OCI-LY3 (cell line): ENCODE results near the gene LSM14B.

Source experiments
- H2AFZ ChIP-seq: fragments of 200-600, 300-600 bp; shearing (Covaris generic); 2 replicates; pipeline ENCODE4 v1.6.0; 2014; ENCODE audit warnings: antibody characterized with exemption, low read depth, low read length
- H3K27ac ChIP-seq: fragments of 200-600, 300-600 bp; sonication (generic); 2 replicates; pipeline ENCODE4 v1.5.1; 2014; ENCODE audit warnings: mild to moderate bottlenecking, low read length, moderate library complexity, mixed read lengths
- H3K27me3 ChIP-seq: fragments of 200-600, 300-600 bp; sonication (generic); 2 replicates; pipeline ENCODE4 v1.6.1; 2014; ENCODE audit warnings: low read depth, low read length, mixed read lengths
- H3K36me3 ChIP-seq: fragments of 200-600, 300-600 bp; sonication (generic); replicated peaks from 2 replicates; pipeline ENCODE3; 2014; ENCODE audit warnings: low read depth, low read length, mixed read lengths
- H3K4me1 ChIP-seq: fragments of 300-600, 200-600 bp; sonication (generic); 2 replicates; pipeline ENCODE4 v1.6.1; 2014; ENCODE audit warnings: low read length, mixed read lengths
- H3K4me2 ChIP-seq: fragments of 200-600, 300-600 bp; sonication (generic); 2 replicates; pipeline ENCODE4 v1.6.1; 2014; ENCODE audit warnings: low read length, mixed read lengths
- H3K4me3 ChIP-seq: fragments of 300-600, 200-600 bp; sonication (generic); 2 replicates; pipeline ENCODE4 v1.5.1; 2014; ENCODE audit warnings: antibody characterized with exemption, mild to moderate bottlenecking, low read length, moderate library complexity
- H3K79me2 ChIP-seq: fragments of 300-600, 200-600 bp; shearing (Covaris generic); 2 replicates; pipeline ENCODE4 v1.6.1; 2014; ENCODE audit warnings: mild to moderate bottlenecking, low read length, mixed read lengths
- H3K9ac ChIP-seq: fragments of 300-600, 200-600 bp; shearing (Covaris generic); 2 replicates; pipeline ENCODE4 v1.6.0; 2014; ENCODE audit warnings: mild to moderate bottlenecking, low read length, moderate library complexity
- H3K9me3 ChIP-seq: fragments of 200-600, 300-600 bp; shearing (Covaris generic); 2 replicates; pipeline ENCODE4 v1.6.1; 2014; ENCODE audit warnings: low read length, mixed read lengths; ENCODE audit not compliant: insufficient read depth
- H4K20me1 ChIP-seq: fragments of 200-600, 300-600 bp; sonication (generic); 2 replicates; pipeline ENCODE4 v1.6.1; 2016; ENCODE audit warnings: low read length, mixed read lengths; ENCODE audit not compliant: insufficient read depth
- EZH2phosphoT487 ChIP-seq: fragments of 200-600 bp; shearing (Covaris generic); IDR thresholded peaks from 2 replicates; pipeline ENCODE4 v1.6.1; 2018; ENCODE audit warnings: antibody characterized with exemption, mixed run types, low read depth
- TF ChIP-seq, protein P1 (sequence below): fragments of 200-600, 300-600 bp; sonication (generic); IDR thresholded peaks from 2 replicates; pipeline ENCODE4 v1.5.1; 2014; ENCODE audit warnings: antibody characterized with exemption, low read length, low read depth

Gene LSM14B

DNA sequence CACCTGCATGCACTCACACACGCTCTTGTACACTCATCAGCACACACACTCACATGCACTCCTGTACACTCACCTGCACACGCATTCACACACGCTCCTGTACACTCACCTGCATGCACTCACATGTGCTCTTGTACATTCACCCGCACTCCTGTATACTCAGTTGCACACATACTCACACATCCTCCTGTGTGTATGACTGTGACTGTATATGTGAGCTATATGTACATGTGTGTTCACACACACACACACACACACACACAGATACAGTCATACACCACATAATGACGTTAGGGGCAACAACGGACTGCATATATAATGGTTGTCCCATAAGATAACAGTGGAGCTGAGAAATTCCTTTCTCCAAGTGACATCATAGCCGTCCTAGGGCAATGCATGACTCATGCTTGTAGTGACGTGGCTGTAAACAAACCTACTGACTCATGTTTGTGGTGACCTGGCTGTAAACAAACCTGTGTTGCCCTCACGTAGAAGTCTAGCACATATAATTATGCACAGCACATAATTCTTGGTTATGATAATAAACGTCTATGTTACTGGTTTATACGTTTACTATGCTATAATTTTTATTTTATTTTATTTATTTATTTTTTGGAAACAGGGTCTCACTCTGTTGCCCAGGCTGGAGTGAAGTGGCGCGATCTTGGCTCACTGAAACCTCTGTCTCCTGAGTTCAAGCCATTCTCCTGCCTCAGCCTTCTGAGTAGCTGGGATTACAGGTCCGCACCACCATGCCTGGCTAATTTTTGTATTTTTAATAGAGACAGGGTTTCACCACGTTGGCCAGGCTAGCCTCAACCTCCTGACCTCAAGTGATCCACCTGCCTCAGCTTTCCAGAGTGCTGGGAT, 33.8 kb upstream of the LSM14B start:
- H3K4me3 ChIP-seq, result no peak overlapping the region

GRCh38 chr20:62089393-62089792, 32.9 kb upstream of the LSM14B start:
- TF ChIP-seq, protein P1, sequence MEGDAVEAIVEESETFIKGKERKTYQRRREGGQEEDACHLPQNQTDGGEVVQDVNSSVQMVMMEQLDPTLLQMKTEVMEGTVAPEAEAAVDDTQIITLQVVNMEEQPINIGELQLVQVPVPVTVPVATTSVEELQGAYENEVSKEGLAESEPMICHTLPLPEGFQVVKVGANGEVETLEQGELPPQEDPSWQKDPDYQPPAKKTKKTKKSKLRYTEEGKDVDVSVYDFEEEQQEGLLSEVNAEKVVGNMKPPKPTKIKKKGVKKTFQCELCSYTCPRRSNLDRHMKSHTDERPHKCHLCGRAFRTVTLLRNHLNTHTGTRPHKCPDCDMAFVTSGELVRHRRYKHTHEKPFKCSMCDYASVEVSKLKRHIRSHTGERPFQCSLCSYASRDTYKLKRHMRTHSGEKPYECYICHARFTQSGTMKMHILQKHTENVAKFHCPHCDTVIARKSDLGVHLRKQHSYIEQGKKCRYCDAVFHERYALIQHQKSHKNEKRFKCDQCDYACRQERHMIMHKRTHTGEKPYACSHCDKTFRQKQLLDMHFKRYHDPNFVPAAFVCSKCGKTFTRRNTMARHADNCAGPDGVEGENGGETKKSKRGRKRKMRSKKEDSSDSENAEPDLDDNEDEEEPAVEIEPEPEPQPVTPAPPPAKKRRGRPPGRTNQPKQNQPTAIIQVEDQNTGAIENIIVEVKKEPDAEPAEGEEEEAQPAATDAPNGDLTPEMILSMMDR, result no peak
- no peak for TF ChIP-seq EZH2phosphoT487
- Histone ChIP-seq H3K4me1 (no peaks in the 10 kb centered on the region), H3K4me3 (no peak overlapping the region), H3K27ac (no peak overlapping the region), H3K27me3 (peaks cover 4% of the 10 kb centered on the region; the same call in 1 of the 2 replicates), H3K36me3 (no peaks in the 10 kb centered on the region), H3K4me2 (no peak overlapping the region), H3K79me2 (no peaks in the 10 kb centered on the region), H2AFZ (no peak overlapping the region), H3K9ac (no peak overlapping the region), H3K9me3 (no peaks in the 10 kb centered on the region), H4K20me1 (no peaks in the 10 kb centered on the region)

More for the DNA sequence above, 33.8 kb upstream of the LSM14B start:
- Histone ChIP-seq H3K4me1 (no peaks in the 10 kb centered on the region), H3K36me3 (no peaks in the 10 kb centered on the region), H3K79me2 (no peaks in the 10 kb centered on the region), H4K20me1 (no peaks in the 10 kb centered on the region), H2AFZ (no peak overlapping the region), H3K27me3 (peaks cover 4% of the 10 kb centered on the region; the same call in 1 of the 2 replicates), H3K27ac (no peak overlapping the region), H3K9me3 (no peaks in the 10 kb centered on the region), H3K9ac (no peak overlapping the region), H3K4me2 (no peak overlapping the region)
- no peak for TF ChIP-seq EZH2phosphoT487
- TF ChIP-seq, protein P1, result no peak

DNA sequence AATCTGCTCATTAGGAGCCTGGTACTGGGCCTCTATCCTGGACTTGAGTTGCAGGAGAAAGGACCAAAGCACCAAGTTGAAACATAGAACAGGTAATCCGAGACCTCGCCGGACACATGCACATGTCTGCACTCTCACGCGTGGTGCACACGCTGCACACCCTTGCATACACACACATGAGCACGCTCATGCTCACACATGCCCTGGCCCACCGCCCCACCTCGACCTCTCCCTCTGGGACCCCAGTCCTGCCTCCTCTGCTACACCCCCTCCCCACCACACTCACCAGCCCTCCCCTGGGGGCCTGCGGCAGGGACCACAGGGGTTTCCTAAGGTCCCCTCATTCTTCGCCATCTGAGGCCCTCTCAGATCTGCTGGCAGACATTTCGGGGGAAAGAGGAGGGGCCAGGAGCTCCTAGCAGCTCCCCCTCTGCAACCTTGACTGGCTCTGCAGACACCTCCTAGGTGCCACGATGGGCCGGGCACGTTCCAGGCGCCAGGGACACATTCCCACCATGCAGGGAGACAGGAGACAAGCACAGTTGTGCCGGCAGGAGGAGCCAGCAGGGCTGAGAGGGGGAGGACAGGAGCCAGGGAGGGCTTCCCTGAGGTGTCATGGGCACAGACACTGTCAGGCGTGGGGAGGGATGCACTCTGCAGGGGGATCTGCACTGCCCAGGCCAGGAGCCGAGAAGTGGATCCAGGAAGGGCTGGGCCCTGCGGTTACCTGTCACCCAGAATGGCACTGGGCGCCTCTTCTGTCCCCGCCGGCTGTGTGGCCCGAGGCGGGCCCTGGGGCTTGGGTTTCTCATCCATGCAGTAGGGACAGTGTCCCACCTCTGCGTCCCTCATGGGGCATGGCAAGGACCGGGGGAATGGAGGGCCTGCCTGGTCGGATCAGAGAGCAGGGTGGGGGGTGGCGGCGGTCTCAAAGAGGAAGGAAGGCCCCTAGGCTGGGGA, 25.6 kb upstream of the LSM14B start:
- H3K9me3 ChIP-seq, result peaks cover 6% of the 10 kb centered on the region
- no peaks in the 10 kb centered on the region for H3K4me1 ChIP-seq
- no peaks in the 10 kb centered on the region for H3K79me2 ChIP-seq
- TF ChIP-seq EZH2phosphoT487, result no peak
- TF ChIP-seq, protein P1, result no peak
- H3K27ac ChIP-seq, result no peak overlapping the region
- no peak overlapping the region for H3K4me2 ChIP-seq
- no peak overlapping the region for H2AFZ ChIP-seq
- no peak overlapping the region for H3K9ac ChIP-seq
- peaks cover 3% of the 10 kb centered on the region; the same call in 1 of the 2 replicates for H3K27me3 ChIP-seq
- H3K4me3 ChIP-seq, result no peak overlapping the region
- H3K36me3 ChIP-seq, result no peaks in the 10 kb centered on the region
- H4K20me1 ChIP-seq, result no peaks in the 10 kb centered on the region

DNA sequence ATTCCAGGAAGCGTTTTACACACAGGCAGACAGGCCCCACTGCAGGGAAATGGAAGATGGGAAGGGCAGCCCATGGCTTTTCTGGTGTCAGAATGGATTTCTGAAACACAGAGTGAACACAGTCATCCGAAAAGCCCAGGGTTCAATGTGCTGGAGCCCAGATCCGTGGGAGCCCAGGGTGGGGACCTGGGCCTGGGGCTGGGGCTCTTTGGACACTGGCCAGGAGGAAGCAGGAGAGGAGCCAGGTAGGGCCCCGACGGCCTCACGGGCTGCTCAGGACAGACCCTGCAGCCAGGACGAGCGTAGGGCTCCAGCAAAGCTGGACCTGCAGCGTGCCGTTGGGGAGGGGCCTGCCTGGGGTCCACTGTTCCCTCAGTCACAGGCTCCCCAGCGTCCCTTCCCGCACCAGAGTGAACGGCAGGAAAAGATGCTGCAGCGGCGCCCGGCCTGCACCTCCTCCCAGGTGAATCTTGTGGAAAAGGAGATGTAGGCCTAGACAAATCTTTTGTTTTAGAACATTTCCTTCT, 24.3 kb upstream of the LSM14B start:
- Histone ChIP-seq H3K4me3 (no peak overlapping the region), H3K4me2 (no peak overlapping the region), H3K27me3 (no peaks in the 10 kb centered on the region), H3K9me3 (peaks cover 6% of the 10 kb centered on the region), H3K36me3 (no peaks in the 10 kb centered on the region), H3K9ac (no peak overlapping the region), H4K20me1 (no peaks in the 10 kb centered on the region), H3K27ac (no peak overlapping the region), H3K79me2 (no peaks in the 10 kb centered on the region), H2AFZ (no peak overlapping the region), H3K4me1 (no peaks in the 10 kb centered on the region)
- TF ChIP-seq, protein P1, result no peak
- no peak for TF ChIP-seq EZH2phosphoT487
